Measurements from ENCODE around the gene ARSG. TPM values are rescaled to one million over a fixed set of nuclear protein-coding genes. Genes with fewer than 3 reads are reported as not detected.

Gene ARSG
- total RNA-seq, 1 experiment from 2014 or later, result 6.1 TPM

GRCh38 chr17:68385490-68386215 is 94.4 kb downstream of the ARSG start:
- Histone ChIP-seq H3K36me3 (ENCODE audit: control insufficient read depth, insufficient read depth, low read length) (no peaks in the 10 kb centered on the region), H3K4me1 (peaks cover 20% of the 10 kb centered on the region), H3K27me3 (replicated peaks; ENCODE audit: control insufficient read depth, insufficient read depth, low read length) (no peaks in the 10 kb centered on the region), H3K4me3 (ENCODE audit: low read depth, low read length) (no peak overlapping the region), H3K9me3 (no peaks in the 10 kb centered on the region)
- ChIA-PET CTCF (no interaction called here), POLR2A (no interaction called here)
- no peaks in the 10 kb centered on the region for H3K9me3 Mint-ChIP-seq (ENCODE audit: unreplicated experiment)
- TF ChIP-seq, protein P1, sequence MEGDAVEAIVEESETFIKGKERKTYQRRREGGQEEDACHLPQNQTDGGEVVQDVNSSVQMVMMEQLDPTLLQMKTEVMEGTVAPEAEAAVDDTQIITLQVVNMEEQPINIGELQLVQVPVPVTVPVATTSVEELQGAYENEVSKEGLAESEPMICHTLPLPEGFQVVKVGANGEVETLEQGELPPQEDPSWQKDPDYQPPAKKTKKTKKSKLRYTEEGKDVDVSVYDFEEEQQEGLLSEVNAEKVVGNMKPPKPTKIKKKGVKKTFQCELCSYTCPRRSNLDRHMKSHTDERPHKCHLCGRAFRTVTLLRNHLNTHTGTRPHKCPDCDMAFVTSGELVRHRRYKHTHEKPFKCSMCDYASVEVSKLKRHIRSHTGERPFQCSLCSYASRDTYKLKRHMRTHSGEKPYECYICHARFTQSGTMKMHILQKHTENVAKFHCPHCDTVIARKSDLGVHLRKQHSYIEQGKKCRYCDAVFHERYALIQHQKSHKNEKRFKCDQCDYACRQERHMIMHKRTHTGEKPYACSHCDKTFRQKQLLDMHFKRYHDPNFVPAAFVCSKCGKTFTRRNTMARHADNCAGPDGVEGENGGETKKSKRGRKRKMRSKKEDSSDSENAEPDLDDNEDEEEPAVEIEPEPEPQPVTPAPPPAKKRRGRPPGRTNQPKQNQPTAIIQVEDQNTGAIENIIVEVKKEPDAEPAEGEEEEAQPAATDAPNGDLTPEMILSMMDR (IDR thresholded peaks at IDR 0.05; ENCODE audit: insufficient read depth in 1 of 2, low read depth in 1 of 2, low read length in 1 of 2, severe bottlenecking in 1 of 2, unreplicated experiment in 1 of 2), result no peak
- H3K4me1 Mint-ChIP-seq (ENCODE audit: low read depth, unreplicated experiment), result peaks cover 21% of the 10 kb centered on the region
- intact Hi-C loops (cut with micrococcal nuclease; ENCODE audit: unreplicated experiment), result no loop called here
- no peaks in the 10 kb centered on the region for H3K27me3 Mint-ChIP-seq (ENCODE audit: insufficient read depth, unreplicated experiment)
- no peak for DNase-seq
- no peaks in the 10 kb centered on the region for H3K36me3 Mint-ChIP-seq (ENCODE audit: insufficient read depth, unreplicated experiment)
- BruUV-seq (replicated peaks), result no TSS peak
- no peak overlapping the region for H3K27ac Mint-ChIP-seq (ENCODE audit: unreplicated experiment)
- H3K4me3 Mint-ChIP-seq (ENCODE audit: unreplicated experiment), result no peak overlapping the region

GRCh38 chr17:68387435-68388218 is 96.3 kb downstream of the ARSG start:
- Mint-ChIP-seq H3K9me3 (ENCODE audit: unreplicated experiment) (no peaks in the 10 kb centered on the region), H3K27ac (ENCODE audit: unreplicated experiment) (no peak overlapping the region), H3K4me3 (ENCODE audit: unreplicated experiment) (no peak overlapping the region), H3K4me1 (ENCODE audit: low read depth, unreplicated experiment) (peaks cover 20% of the 10 kb centered on the region), H3K27me3 (ENCODE audit: insufficient read depth, unreplicated experiment) (no peaks in the 10 kb centered on the region), H3K36me3 (ENCODE audit: insufficient read depth, unreplicated experiment) (no peaks in the 10 kb centered on the region)
- Histone ChIP-seq H3K27me3 (replicated peaks; ENCODE audit: control insufficient read depth, insufficient read depth, low read length) (no peaks in the 10 kb centered on the region), H3K4me3 (ENCODE audit: low read depth, low read length) (no peak overlapping the region), H3K9me3 (no peaks in the 10 kb centered on the region), H3K36me3 (ENCODE audit: control insufficient read depth, insufficient read depth, low read length) (no peaks in the 10 kb centered on the region), H3K4me1 (peaks cover 20% of the 10 kb centered on the region)
- POLR2A ChIA-PET, result interaction anchor here (0.6 kb wide), 1 partner anchor 368 kb away, joined by 3 read pairs; no protein-coding TSS in a partner anchor
- BruUV-seq (replicated peaks), result no TSS peak
- intact Hi-C loops (cut with micrococcal nuclease; ENCODE audit: unreplicated experiment), result no loop called here
- no peak for DNase-seq
- CTCF ChIA-PET, result no interaction called here
- TF ChIP-seq, protein P1 (IDR thresholded peaks at IDR 0.05; ENCODE audit: insufficient read depth in 1 of 2, low read depth in 1 of 2, low read length in 1 of 2, severe bottlenecking in 1 of 2, unreplicated experiment in 1 of 2), result no peak

- no peak overlapping the region for H3K4me3 ChIP-seq (ENCODE audit: low read depth, low read length)
- H3K4me1 Mint-ChIP-seq (ENCODE audit: low read depth, unreplicated experiment), result peaks cover 7% of the 10 kb centered on the region
- H3K36me3 Mint-ChIP-seq (ENCODE audit: insufficient read depth, unreplicated experiment), result no peaks in the 10 kb centered on the region
- H3K9me3 Mint-ChIP-seq (ENCODE audit: unreplicated experiment), result no peaks in the 10 kb centered on the region
- no TSS peak for BruUV-seq (replicated peaks)
- TF ChIP-seq, protein P1 (IDR thresholded peaks at IDR 0.05; ENCODE audit: insufficient read depth in 1 of 2, low read depth in 1 of 2, low read length in 1 of 2, severe bottlenecking in 1 of 2, unreplicated experiment in 1 of 2), result no peak
- peaks cover 7% of the 10 kb centered on the region for H3K4me1 ChIP-seq
- CTCF ChIA-PET, result no interaction called here
- H3K27ac Mint-ChIP-seq (ENCODE audit: unreplicated experiment), result no peak overlapping the region
- H3K27me3 Mint-ChIP-seq (ENCODE audit: insufficient read depth, unreplicated experiment), result no peaks in the 10 kb centered on the region
- H3K27me3 ChIP-seq (replicated peaks; ENCODE audit: control insufficient read depth, insufficient read depth, low read length), result no peaks in the 10 kb centered on the region
- POLR2A ChIA-PET, result interaction anchor here (0.6 kb wide), 1 partner anchor 207 kb away, joined by 5 read pairs; no protein-coding TSS in a partner anchor
- DNase-seq, result no peak
- intact Hi-C loops (cut with micrococcal nuclease; ENCODE audit: unreplicated experiment), result no loop called here
- H3K4me3 Mint-ChIP-seq (ENCODE audit: unreplicated experiment), result no peak overlapping the region
- H3K9me3 ChIP-seq, result no peaks in the 10 kb centered on the region
- H3K36me3 ChIP-seq (ENCODE audit: control insufficient read depth, insufficient read depth, low read length), result no peaks in the 10 kb centered on the region
These were observed 97.7 kb downstream of the ARSG start for GRCh38 chr17:68389041-68389440.

Measured in Caco-2 (cell line).